ENCODE data around the gene EFCAB6. TPM values are rescaled to one million over a fixed set of nuclear protein-coding genes. Genes with fewer than 3 reads are reported as not detected.

The EFCAB6 gene
- total and polyA plus RNA-seq, 10 donors = 0.07 to 2.8 (median 0.78) TPM

GRCh38 chr22:43857367-43857766 is 45.3 kb upstream of the EFCAB6 start:
- intact Hi-C loops (cut with DNase I; ENCODE audit: low total_unique reads) = no loop called here
- no peak for TF ChIP-seq POLR2A (IDR thresholded peaks at IDR 0.05)
- TF ChIP-seq, protein P1, sequence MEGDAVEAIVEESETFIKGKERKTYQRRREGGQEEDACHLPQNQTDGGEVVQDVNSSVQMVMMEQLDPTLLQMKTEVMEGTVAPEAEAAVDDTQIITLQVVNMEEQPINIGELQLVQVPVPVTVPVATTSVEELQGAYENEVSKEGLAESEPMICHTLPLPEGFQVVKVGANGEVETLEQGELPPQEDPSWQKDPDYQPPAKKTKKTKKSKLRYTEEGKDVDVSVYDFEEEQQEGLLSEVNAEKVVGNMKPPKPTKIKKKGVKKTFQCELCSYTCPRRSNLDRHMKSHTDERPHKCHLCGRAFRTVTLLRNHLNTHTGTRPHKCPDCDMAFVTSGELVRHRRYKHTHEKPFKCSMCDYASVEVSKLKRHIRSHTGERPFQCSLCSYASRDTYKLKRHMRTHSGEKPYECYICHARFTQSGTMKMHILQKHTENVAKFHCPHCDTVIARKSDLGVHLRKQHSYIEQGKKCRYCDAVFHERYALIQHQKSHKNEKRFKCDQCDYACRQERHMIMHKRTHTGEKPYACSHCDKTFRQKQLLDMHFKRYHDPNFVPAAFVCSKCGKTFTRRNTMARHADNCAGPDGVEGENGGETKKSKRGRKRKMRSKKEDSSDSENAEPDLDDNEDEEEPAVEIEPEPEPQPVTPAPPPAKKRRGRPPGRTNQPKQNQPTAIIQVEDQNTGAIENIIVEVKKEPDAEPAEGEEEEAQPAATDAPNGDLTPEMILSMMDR (IDR thresholded peaks at IDR 0.05 in 8 of 11, conservative IDR thresholded peaks at IDR 0.05 in 3 of 11) = no peak
- no peak for TF ChIP-seq POLR2AphosphoS5 (IDR thresholded peaks at IDR 0.05)
- no peak for DNase-seq
- no peak overlapping the region for H3K27ac ChIP-seq
- peaks cover 0 to 7% (median 5%) of the 10 kb centered on the region in 6 donors for H3K4me1 ChIP-seq
- H3K4me3 ChIP-seq = no peak overlapping the region
- H3K36me3 ChIP-seq = no peaks in the 10 kb centered on the region
- H3K27me3 ChIP-seq (replicated peaks in 1 of 7) = peaks cover 0 to 74% (median 25%) of the 10 kb centered on the region in 7 donors
- H3K9me3 ChIP-seq = peaks cover 0 to 19% (median 13%) of the 10 kb centered on the region in 8 donors

DNA sequence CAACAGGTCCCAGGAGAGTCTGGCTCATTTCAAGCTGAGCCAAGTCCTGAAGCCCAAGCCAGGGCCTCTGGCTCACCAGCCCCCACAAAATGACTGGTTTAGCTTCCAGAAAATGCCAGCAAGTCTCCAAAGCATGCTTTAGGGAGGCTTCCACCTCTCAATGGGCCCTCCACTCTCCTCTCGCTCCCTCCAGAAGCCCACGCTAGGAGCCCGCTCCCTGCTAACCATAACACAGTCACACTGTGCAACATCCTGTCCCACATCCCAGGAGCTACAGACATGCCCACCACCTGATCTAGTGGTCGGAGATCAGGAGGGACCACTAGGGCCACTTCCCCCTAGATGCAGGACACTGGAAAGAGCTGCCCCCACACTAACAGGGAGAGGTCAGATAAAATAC is 43.3 kb upstream of the EFCAB6 start:
- Histone ChIP-seq H3K9me3 (peaks cover 0 to 19% (median 13%) of the 10 kb centered on the region in 8 donors), H3K27ac (no peak overlapping the region), H3K36me3 (no peaks in the 10 kb centered on the region), H3K4me1 (peaks cover 0 to 3% (median 0%) of the 10 kb centered on the region in 6 donors), H3K4me3 (no peak overlapping the region), H3K27me3 (replicated peaks in 1 of 7) (peaks cover 0 to 69% (median 14%) of the 10 kb centered on the region in 7 donors)
- DNase-seq = peak; percentile 13
- intact Hi-C loops (cut with DNase I; ENCODE audit: low total_unique reads) = no loop called here
- 66 to 94% (median 87%) methylated on average over 3 to 4 of the region's 4 CpGs for WGBS, 5 donors
- TF ChIP-seq, protein P1 (IDR thresholded peaks at IDR 0.05 in 8 of 11, conservative IDR thresholded peaks at IDR 0.05 in 3 of 11) = no peak
- TF ChIP-seq POLR2AphosphoS5 (IDR thresholded peaks at IDR 0.05) = no peak
- TF ChIP-seq POLR2A (IDR thresholded peaks at IDR 0.05) = no peak

DNA sequence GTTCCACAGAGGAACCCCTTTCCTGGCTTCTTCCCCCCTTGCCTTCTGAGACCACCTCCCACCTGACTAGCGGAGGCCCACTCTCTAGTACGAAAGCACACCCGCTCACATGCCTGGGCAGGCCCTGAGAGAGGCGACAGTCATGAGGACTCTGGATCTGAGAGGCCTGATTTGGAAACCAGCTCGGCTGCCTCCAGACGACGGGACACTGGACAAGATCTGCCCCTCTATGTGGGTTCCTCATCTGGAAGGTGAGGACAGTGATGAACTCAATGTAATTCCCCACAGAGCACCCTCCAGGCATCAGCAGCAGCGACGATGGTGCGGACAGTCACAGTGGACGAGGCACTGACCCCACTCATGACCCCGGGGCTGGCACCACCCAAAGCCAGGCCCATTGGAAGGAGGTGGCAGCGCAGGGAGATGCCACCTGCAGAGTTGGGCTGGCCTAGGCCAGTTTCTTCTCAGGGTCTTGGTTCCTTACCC is 42.7 kb upstream of the EFCAB6 start:
- Histone ChIP-seq H3K36me3 (no peaks in the 10 kb centered on the region), H3K27me3 (replicated peaks in 1 of 7) (peaks cover 0 to 64% (median 8%) of the 10 kb centered on the region in 7 donors), H3K4me1 (peaks cover 0 to 3% (median 0%) of the 10 kb centered on the region in 6 donors), H3K4me3 (no peak overlapping the region), H3K9me3 (peaks cover 0 to 19% (median 13%) of the 10 kb centered on the region in 8 donors), H3K27ac (no peak overlapping the region)
- intact Hi-C loops (cut with DNase I; ENCODE audit: low total_unique reads) = no loop called here
- TF ChIP-seq POLR2AphosphoS5 (IDR thresholded peaks at IDR 0.05) (no peak), POLR2A (IDR thresholded peaks at IDR 0.05) (no peak)
- TF ChIP-seq, protein P1 (IDR thresholded peaks at IDR 0.05 in 8 of 11, conservative IDR thresholded peaks at IDR 0.05 in 3 of 11) = no peak
- peak; percentile 40 for DNase-seq
- 90 to 95% (median 91%) methylated on average over 12 to 13 of the region's 13 CpGs for WGBS, 5 donors

DNA sequence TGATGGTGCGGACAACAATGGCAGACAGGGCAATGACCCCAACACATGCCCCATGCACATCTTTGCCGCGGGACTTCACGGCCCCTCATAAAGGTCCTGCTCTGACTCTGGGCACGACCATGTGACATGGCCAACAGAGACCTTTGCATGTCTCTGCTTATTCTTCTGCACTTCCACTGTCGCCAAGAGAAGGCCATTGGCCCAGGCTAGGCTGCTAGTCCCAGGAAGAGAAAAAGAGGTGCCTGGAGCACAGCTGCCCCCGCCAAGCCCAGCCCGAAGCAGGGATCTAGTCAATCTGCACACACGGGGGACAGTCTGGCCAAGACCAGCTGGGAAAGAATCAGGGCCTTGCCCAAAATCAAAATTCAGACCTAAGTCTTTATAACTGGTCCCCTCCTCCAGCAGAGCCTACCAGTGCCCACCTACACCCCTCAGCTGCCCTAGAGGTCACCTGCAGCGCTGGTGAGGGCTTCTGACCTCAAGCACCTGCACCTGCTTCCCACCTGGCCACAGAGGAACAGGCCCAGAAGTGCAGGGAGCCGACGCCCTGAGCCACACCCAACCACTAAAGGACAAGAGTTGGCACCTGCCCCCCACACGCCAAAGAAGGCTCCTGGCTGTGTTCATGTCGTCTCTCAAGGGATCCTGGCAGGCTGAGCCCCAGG is 42.1 kb upstream of the EFCAB6 start:
- DNase-seq = peak; percentile 58
- intact Hi-C loops (cut with DNase I; ENCODE audit: low total_unique reads) = no loop called here

More for the DNA sequence above, 42.1 kb upstream of the EFCAB6 start:
- 73 to 88% (median 83%) methylated on average over 12 to 14 of the region's 14 CpGs for WGBS, 5 donors
- H3K4me3 ChIP-seq = no peak overlapping the region
- H3K9me3 ChIP-seq = peaks cover 0 to 19% (median 13%) of the 10 kb centered on the region in 8 donors
- TF ChIP-seq POLR2A (IDR thresholded peaks at IDR 0.05) (no peak), POLR2AphosphoS5 (IDR thresholded peaks at IDR 0.05) (no peak)
- TF ChIP-seq, protein P1 (IDR thresholded peaks at IDR 0.05 in 8 of 11, conservative IDR thresholded peaks at IDR 0.05 in 3 of 11) = no peak
- peaks cover 0 to 64% (median 7%) of the 10 kb centered on the region in 7 donors for H3K27me3 ChIP-seq (replicated peaks in 1 of 7)
- H3K4me1 ChIP-seq = peaks cover 0 to 3% (median 0%) of the 10 kb centered on the region in 6 donors
- H3K27ac ChIP-seq = no peak overlapping the region
- no peaks in the 10 kb centered on the region for H3K36me3 ChIP-seq
